Effector memory CD8-positive, alpha-beta T cell (primary cell): ENCODE results near the gene DRICH1.
"Not testable (repeated sequence)": the region's sequence is repeated elsewhere in the genome, so short reads cannot be mapped to it uniquely, and the experiment has no call there.

Experiments used
- ATAC-seq: fragments of 150-1000 bp; cut with Tn5 transposase; replicated peaks from 2 replicates; pipeline ENCODE4 v1.10.0; 2021; ENCODE audit warnings: mild to moderate bottlenecking, moderate library complexity
- DNase-seq, 3 experiments: peaks; one replicate each; pipeline ENCODE4 v3.0.0; 2021
- H3K27ac Mint-ChIP-seq, 2 donors: one replicate each; pipeline ENCODE4 v1.8.0; 2022; ENCODE audit warnings: mild to moderate bottlenecking in 2 of 2, mixed read lengths in 2 of 2, moderate library complexity in 2 of 2
- H3K27me3 Mint-ChIP-seq, 2 donors: one replicate each; pipeline ENCODE4 v1.8.0; 2022; ENCODE audit warnings: mixed read lengths in 2 of 2
- H3K36me3 Mint-ChIP-seq: one replicate; pipeline ENCODE4 v1.8.0; 2022; ENCODE audit warnings: mild to moderate bottlenecking, moderate library complexity, mixed read lengths; ENCODE audit not compliant: insufficient read depth
- H3K4me1 Mint-ChIP-seq, 2 donors: one replicate each; pipeline ENCODE4 v1.8.0; 2022; ENCODE audit warnings: low read depth in 2 of 2, mixed read lengths in 2 of 2
- H3K4me3 Mint-ChIP-seq, 2 donors: one replicate each; pipeline ENCODE4 v1.8.0; 2022; ENCODE audit warnings: mild to moderate bottlenecking in 2 of 2, mixed read lengths in 2 of 2, moderate library complexity in 2 of 2
- H3K9me3 Mint-ChIP-seq, 2 donors: one replicate each; pipeline ENCODE4 v1.8.0; 2022; ENCODE audit warnings: mixed read lengths in 2 of 2

The DRICH1 gene

GRCh38 chr22:23603266-23603665 lies 28.9 kb downstream of the DRICH1 start:
- Mint-ChIP-seq H3K27ac (no peak overlapping the region), H3K4me1 (no peaks in the 10 kb centered on the region), H3K9me3 (no peaks in the 10 kb centered on the region), H3K27me3 (peaks cover 0 to 22% of the 10 kb centered on the region in 2 donors), H3K36me3 (no peaks in the 10 kb centered on the region), H3K4me3 (no peak overlapping the region)
- DNase-seq (no peak), ATAC-seq (no peak)

- no peak overlapping the region for H3K4me3 Mint-ChIP-seq
- H3K36me3 Mint-ChIP-seq = no peaks in the 10 kb centered on the region
- no peak for ATAC-seq
- H3K4me1 Mint-ChIP-seq = no peaks in the 10 kb centered on the region
- peaks cover 0 to 12% of the 10 kb centered on the region in 2 donors for H3K27me3 Mint-ChIP-seq
- no peak overlapping the region for H3K27ac Mint-ChIP-seq
- H3K9me3 Mint-ChIP-seq = no peaks in the 10 kb centered on the region
- no peak for DNase-seq
These were observed 33.2 kb downstream of the DRICH1 start for GRCh38 chr22:23598805-23599518.

DNA sequence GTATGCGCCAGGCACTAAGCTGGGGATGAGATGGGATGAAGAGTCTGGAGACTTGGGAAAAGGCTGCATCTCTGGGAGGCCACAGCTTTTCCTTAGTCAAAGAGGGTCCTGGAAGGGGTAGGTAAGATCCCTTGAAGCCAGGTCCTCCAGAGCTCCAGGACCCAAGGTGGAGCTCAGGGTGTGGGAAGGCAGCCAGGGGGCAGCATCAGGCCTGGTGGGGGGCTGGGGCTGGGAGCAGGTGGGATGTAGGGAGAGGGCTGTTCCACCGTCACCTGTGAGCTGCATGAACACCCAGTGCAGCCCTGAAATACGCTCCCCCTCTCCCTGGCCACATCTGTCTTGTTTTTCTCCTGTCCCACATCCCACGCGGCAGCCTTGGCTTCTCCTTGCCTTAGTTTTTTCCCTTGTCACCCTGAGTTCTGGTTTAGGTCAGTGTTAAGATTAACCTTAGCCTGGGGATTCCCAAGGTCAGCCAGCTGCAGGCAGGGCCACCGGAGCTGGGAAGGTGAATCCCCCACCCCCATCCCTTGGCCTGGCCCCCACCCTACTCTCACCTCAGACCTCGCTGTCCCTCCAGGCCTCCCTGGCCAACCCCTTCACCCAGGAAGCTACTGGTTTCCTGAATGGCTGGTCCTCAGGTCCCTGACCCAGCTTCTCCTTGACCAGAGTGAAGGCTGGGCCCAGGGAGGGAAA lies 34.4 kb downstream of the DRICH1 start:
- not testable (repeated sequence) for H3K27me3 Mint-ChIP-seq, H3K36me3 Mint-ChIP-seq, ATAC-seq, DNase-seq, H3K4me3 Mint-ChIP-seq, H3K27ac Mint-ChIP-seq, H3K4me1 Mint-ChIP-seq, H3K9me3 Mint-ChIP-seq

DNA sequence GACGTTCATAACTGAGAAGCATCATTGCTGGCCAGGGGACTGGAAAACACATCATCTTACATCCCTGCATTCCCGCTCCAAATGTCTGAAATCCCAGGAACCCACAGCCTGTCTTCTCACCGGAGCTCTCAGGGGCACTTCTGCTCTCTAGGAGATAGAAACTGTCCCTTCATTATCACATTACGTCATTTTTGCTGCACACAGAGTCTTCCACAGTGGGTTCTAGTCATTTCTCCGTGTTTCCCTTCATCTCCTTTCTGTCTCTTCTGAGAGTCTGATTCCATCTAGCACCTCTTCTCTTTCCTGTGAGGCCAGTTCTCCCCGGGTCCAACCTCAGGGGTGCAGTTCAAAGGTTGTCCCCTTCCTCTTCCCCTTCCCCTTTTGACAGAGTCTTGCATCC lies 36.2 kb downstream of the DRICH1 start:
- not testable (repeated sequence) for H3K4me1 Mint-ChIP-seq, ATAC-seq, H3K36me3 Mint-ChIP-seq, H3K4me3 Mint-ChIP-seq, H3K9me3 Mint-ChIP-seq, H3K27ac Mint-ChIP-seq, DNase-seq
- H3K27me3 Mint-ChIP-seq = peaks cover 0 to 16% of the 10 kb centered on the region in 2 donors

DNA sequence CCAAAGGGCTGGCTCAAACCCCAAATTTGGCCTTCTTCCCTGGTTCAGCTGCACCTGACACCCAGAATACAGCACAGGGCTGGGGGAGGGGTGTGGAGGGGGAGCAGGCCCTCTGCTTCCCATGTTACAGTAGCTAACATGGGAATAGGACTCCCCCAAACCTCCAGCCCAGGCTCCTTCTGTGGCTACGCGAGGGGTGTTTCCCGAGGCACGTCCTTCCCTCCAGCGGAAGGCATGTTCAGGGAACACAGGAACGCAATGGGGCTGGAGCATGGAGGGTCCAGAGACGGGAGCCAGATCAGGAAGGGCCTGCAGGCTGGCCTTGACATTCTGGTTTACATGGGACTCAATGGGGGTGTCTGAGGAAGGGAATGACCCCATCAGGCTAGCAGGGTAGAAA lies 40.3 kb downstream of the DRICH1 start:
- peaks cover 0 to 18% of the 10 kb centered on the region in 2 donors for H3K27me3 Mint-ChIP-seq
- peaks cover 0 to 2% of the 10 kb centered on the region in 2 donors for H3K9me3 Mint-ChIP-seq
- no peak for ATAC-seq
- H3K27ac Mint-ChIP-seq = no peak overlapping the region
- peaks cover 3% of the 10 kb centered on the region for H3K36me3 Mint-ChIP-seq
- H3K4me3 Mint-ChIP-seq = no peak overlapping the region
- H3K4me1 Mint-ChIP-seq = peaks cover 0 to 5% of the 10 kb centered on the region in 2 donors
- DNase-seq = no peak

- Mint-ChIP-seq H3K27ac (no peak overlapping the region), H3K27me3 (peaks cover 0 to 18% of the 10 kb centered on the region in 2 donors), H3K4me3 (no peak overlapping the region), H3K4me1 (peaks cover 0 to 5% of the 10 kb centered on the region in 2 donors), H3K36me3 (peaks cover 3% of the 10 kb centered on the region), H3K9me3 (peaks cover 0 to 2% of the 10 kb centered on the region in 2 donors)
- ATAC-seq = peak; percentile 45
- DNase-seq = peak; percentile 42 to 46 (median 44)
These were observed 40.8 kb downstream of the DRICH1 start for GRCh38 chr22:23591201-23591791.

DNA sequence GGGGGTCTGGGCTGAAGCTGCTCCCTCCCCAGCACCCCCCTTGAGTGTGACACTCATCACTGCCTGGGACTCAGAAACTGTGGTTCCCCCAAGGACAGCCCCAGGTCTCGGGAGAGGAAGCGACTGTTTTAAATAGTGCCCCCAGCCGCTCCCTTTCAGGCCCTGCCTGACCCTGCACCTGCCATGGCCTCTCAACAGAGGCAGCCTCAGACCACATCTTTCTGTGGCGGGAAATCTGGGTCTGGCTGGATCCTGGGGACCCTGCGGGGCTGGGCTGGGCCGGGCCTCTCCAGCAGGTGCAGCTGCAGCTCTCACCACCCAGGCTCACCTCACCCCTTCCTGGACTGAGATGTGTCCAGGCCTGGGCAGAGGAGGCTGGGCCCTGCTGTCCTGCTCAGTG lies 48.3 kb downstream of the DRICH1 start:
- no peak for DNase-seq
- Mint-ChIP-seq H3K36me3 (no peaks in the 10 kb centered on the region), H3K4me3 (no peak overlapping the region), H3K27ac (no peak overlapping the region), H3K9me3 (no peaks in the 10 kb centered on the region), H3K4me1 (no peaks in the 10 kb centered on the region), H3K27me3 (peaks cover 24 to 58% of the 10 kb centered on the region in 2 donors)
- ATAC-seq = no peak

DNA sequence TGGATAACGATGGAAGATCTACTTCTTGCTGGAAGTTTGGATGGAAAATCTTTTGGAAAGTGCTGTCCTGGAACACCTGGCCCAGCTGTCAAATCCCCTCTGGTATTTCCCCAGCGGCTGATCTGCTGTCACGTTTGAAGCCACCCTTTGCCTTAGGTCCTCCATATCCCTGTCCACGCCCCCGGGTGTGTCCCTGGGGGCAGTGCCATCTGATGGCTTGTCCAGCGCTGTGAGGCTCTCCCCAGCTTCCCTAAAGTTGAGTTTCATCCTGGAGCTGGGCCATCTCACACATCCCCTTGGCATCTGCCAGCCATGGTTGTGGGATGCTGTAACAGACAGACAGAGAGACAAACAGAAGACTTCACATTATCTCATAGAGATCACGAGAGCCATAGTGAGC lies 49.0 kb downstream of the DRICH1 start:
- Mint-ChIP-seq H3K4me3 (no peak overlapping the region), H3K27ac (no peak overlapping the region), H3K27me3 (peaks cover 31 to 65% of the 10 kb centered on the region in 2 donors), H3K36me3 (no peaks in the 10 kb centered on the region), H3K9me3 (no peaks in the 10 kb centered on the region), H3K4me1 (no peaks in the 10 kb centered on the region)
- no peak for DNase-seq
- no peak for ATAC-seq

GRCh38 chr22:23581260-23581650 lies 50.9 kb downstream of the DRICH1 start:
- H3K27me3 Mint-ChIP-seq = peaks cover 44 to 82% of the 10 kb centered on the region in 2 donors
- H3K36me3 Mint-ChIP-seq = no peaks in the 10 kb centered on the region
- no peak for DNase-seq
- H3K27ac Mint-ChIP-seq = no peak overlapping the region
- no peaks in the 10 kb centered on the region for H3K4me1 Mint-ChIP-seq
- no peak overlapping the region for H3K4me3 Mint-ChIP-seq
- ATAC-seq = no peak
- no peaks in the 10 kb centered on the region for H3K9me3 Mint-ChIP-seq

- peaks cover 44 to 87% of the 10 kb centered on the region in 2 donors for H3K27me3 Mint-ChIP-seq
- no peaks in the 10 kb centered on the region for H3K4me1 Mint-ChIP-seq
- no peaks in the 10 kb centered on the region for H3K36me3 Mint-ChIP-seq
- DNase-seq (no peak), ATAC-seq (no peak)
- no peak overlapping the region for H3K4me3 Mint-ChIP-seq
- H3K27ac Mint-ChIP-seq = no peak overlapping the region
- no peaks in the 10 kb centered on the region for H3K9me3 Mint-ChIP-seq
These were observed 51.4 kb downstream of the DRICH1 start for GRCh38 chr22:23580576-23581259.

DNA sequence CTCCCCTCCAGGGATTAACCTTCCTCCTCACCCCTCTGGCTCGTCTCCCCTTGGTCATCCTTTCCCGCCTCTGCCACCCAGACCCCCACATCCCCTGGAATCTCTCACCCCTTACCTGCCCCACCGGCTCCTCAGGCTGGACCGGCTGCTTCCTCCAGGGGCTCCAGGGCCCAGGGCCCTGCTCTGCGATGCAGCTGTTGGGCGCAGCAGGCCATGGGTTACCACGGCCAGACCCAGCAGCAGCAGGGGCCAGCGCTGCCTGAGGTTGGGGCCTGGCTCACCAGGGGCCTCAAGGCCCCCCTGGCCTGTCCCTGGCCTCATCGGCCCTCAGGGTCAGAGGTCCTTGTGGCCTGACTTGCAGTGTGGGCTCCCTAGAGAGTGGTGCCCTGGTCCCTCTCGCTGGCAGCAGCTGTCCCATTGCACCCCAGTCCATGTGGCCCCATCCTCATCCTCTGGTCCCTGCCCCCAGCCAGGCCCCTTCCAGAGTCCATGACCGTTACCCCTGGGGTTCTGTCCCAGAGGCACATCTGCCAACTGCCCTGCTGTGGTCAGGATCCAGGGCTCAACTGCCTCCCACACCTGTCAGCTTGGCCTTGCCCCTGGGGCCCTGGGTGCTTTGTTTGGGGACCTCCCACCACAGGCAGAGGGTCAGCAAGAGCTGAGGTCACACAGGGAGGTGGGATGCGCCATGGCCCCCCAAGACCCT lies 52.1 kb downstream of the DRICH1 start, which contains the start of gene IGLL1:
Gene IGLL1, minus strand, starts transcription at position 421 of the 706 bp plus-strand sequence. Its CDS starts 100 bp downstream, at position 321.
- ATAC-seq (no peak), DNase-seq (no peak)
- no peaks in the 10 kb centered on the region for H3K4me1 Mint-ChIP-seq
- no peaks in the 10 kb centered on the region for H3K36me3 Mint-ChIP-seq
- H3K4me3 Mint-ChIP-seq = no peak within 1 kb of the TSS
- no peaks in the 10 kb centered on the region for H3K9me3 Mint-ChIP-seq
- peaks cover 48 to 94% of the 10 kb centered on the region in 2 donors for H3K27me3 Mint-ChIP-seq
- H3K27ac Mint-ChIP-seq = no peak within 1 kb of the TSS

- H3K4me3 Mint-ChIP-seq = no peak overlapping the region
- no peaks in the 10 kb centered on the region for H3K9me3 Mint-ChIP-seq
- H3K27ac Mint-ChIP-seq = no peak overlapping the region
- peaks cover 45 to 97% of the 10 kb centered on the region in 2 donors for H3K27me3 Mint-ChIP-seq
- no peaks in the 10 kb centered on the region for H3K4me1 Mint-ChIP-seq
- no peak for ATAC-seq
- DNase-seq = no peak
- no peaks in the 10 kb centered on the region for H3K36me3 Mint-ChIP-seq
These were observed 52.8 kb downstream of the DRICH1 start for GRCh38 chr22:23579280-23579679.

GRCh38 chr22:23578306-23578705 lies 53.8 kb downstream of the DRICH1 start:
- H3K27me3 Mint-ChIP-seq = peaks cover 43 to 96% of the 10 kb centered on the region in 2 donors
- ATAC-seq (no peak), DNase-seq (no peak)
- H3K4me3 Mint-ChIP-seq = no peak overlapping the region
- H3K36me3 Mint-ChIP-seq = no peaks in the 10 kb centered on the region
- H3K4me1 Mint-ChIP-seq = no peaks in the 10 kb centered on the region
- H3K27ac Mint-ChIP-seq = no peak overlapping the region
- no peaks in the 10 kb centered on the region for H3K9me3 Mint-ChIP-seq
